HepG2 (cell line): Measurements from ENCODE around the gene HCFC2. TPM values are rescaled to one million over a fixed set of nuclear protein-coding genes. Genes with fewer than 3 reads are reported as not detected.

ENCODE experiments used
- ATAC-seq: fragments of 200-7000 bp; cut with Tn5 transposase; 3 replicates; pipeline ENCODE4 v1.9.1; 2020; ENCODE audit warnings: mild to moderate bottlenecking, moderate library complexity
- BruUV-seq: library from RNA; stranded (reverse); fragments of 400-500 nt; replicated peaks from 2 replicates; lab custom pipeline; 2021; lab: Mats Ljungman, UMichigan
- CTCF ChIA-PET: fragments of 300-600 bp; formaldehyde crosslinking; extraction: SDS; loops from one replicate; lab custom pipeline; 2021; ENCODE audit warnings: low total read pairs, inconsistent platforms, low intra/inter-chr PET ratio; lab: Yijun Ruan, JAX
- POLR2A ChIA-PET: fragments of 350-600 bp; sonication (Branson Sonifier 250); formaldehyde crosslinking; loops from one replicate; lab custom pipeline; 2020; ENCODE audit warnings: antibody characterized with exemption, inconsistent platforms; lab: Yijun Ruan, JAX
- DNase-seq: peaks from one replicate; pipeline ENCODE4 v3.0.0-alpha.2; 2015; ENCODE audit warnings: low spot score
- FAIRE-seq: peaks from 3 replicates; lab custom pipeline; 2011; peaks lifted over from hg19 to GRCh38; lab: Jason Lieb, UNC
- H2AFZ ChIP-seq: one replicate; pipeline ENCODE4 v1.6.1; 2011; ENCODE audit warnings: low read length, inconsistent platforms
- H3K27ac ChIP-seq: fragments of 300-600 bp; 3 replicates; pipeline ENCODE4 v1.8.0; 2011; ENCODE audit warnings: mixed run types, mild to moderate bottlenecking, mixed read lengths, low read length, inconsistent platforms; ENCODE audit not compliant: insufficient read depth; ENCODE audit errors: extremely low read length
- H3K27me3 ChIP-seq, 2 experiments: fragments of 200-600 bp in 1 of 2; 2 replicates in 1 of 2; 3 replicates in 1 of 2; pipeline versions ENCODE4 v1.6.0 to v1.8.0; 2011; ENCODE audit warnings: low read length in 2 of 2, mild to moderate bottlenecking in 2 of 2, moderate library complexity in 2 of 2, inconsistent platforms in 1 of 2; ENCODE audit not compliant: insufficient read depth in 2 of 2, control insufficient read depth in 1 of 2
- H3K36me3 ChIP-seq, 2 experiments: fragments of 200-600 bp in 1 of 2; replicated peaks in 1 of 2; 2 replicates in 1 of 2; 3 replicates in 1 of 2; pipeline versions ENCODE4 v1.5.1 to v1.8.0; 2011; ENCODE audit warnings: low read length in 2 of 2, inconsistent platforms in 1 of 2; ENCODE audit not compliant: insufficient read depth in 2 of 2, control insufficient read depth in 1 of 2
- H3K4me1 ChIP-seq: 2 replicates; pipeline ENCODE4 v1.5.1; 2012; ENCODE audit warnings: low read length, inconsistent platforms; ENCODE audit not compliant: insufficient read depth
- H3K4me2 ChIP-seq: 2 replicates; pipeline ENCODE4 v1.6.0; 2011; ENCODE audit warnings: low read depth, low read length, inconsistent platforms
- H3K4me3 ChIP-seq, 3 experiments: fragments of 200-600 bp in 1 of 3; sonication (generic), shearing (Covaris generic) in 1 of 3; replicated peaks in 1 of 3; 2 replicates each; pipeline ENCODE4 v1.5.1; 2011 to 2016; ENCODE audit warnings: low read length in 3 of 3, inconsistent platforms in 2 of 3, low read depth in 2 of 3, mild to moderate bottlenecking in 2 of 3, control low read depth in 1 of 3, mixed read lengths in 1 of 3; ENCODE audit not compliant: insufficient read depth in 1 of 3
- H3K79me2 ChIP-seq: one replicate; pipeline ENCODE4 v1.6.1; 2011; ENCODE audit warnings: low read length, inconsistent platforms; ENCODE audit not compliant: insufficient read depth
- H3K9ac ChIP-seq: 2 replicates; pipeline ENCODE4 v1.6.0; 2011; ENCODE audit warnings: mild to moderate bottlenecking, low read depth, low read length, inconsistent platforms; ENCODE audit not compliant: insufficient read depth
- H3K9me3 ChIP-seq: 2 replicates; pipeline ENCODE4 v1.5.1; 2012; ENCODE audit warnings: mild to moderate bottlenecking, low read length
- H4K20me1 ChIP-seq: 2 replicates; pipeline ENCODE4 v1.6.0; 2011; ENCODE audit warnings: inconsistent platforms, mild to moderate bottlenecking, low read length, moderate library complexity; ENCODE audit not compliant: insufficient read depth
- EHMT2 ChIP-seq: fragments of 200-600 bp; sonication (generic); IDR thresholded peaks from 2 replicates; pipeline ENCODE4 v1.7.0; 2017; ENCODE audit warnings: antibody characterized with exemption, low read depth, low read length, borderline replicate concordance
- IRF2 ChIP-seq: IDR thresholded peaks from 2 replicates; pipeline ENCODE4 v1.6.1; 2018; ENCODE audit warnings: missing genetic modification reagents, missing compliant biosample characterization
- RBFOX2 ChIP-seq: fragments of 200-400 bp; formaldehyde crosslinking; IDR thresholded peaks from 2 replicates; pipeline ENCODE4 v1.6.1; 2017; ENCODE audit warnings: low read depth, mild to moderate bottlenecking, low read length
- TMF1 ChIP-seq: sonication (generic); formaldehyde crosslinking; IDR thresholded peaks from 2 replicates; pipeline ENCODE4 v1.8.1; 2022; ENCODE audit warnings: low read depth, missing genetic modification reagents
- ZBTB33 ChIP-seq: sonication (generic); formaldehyde crosslinking; IDR thresholded peaks from 2 replicates; pipeline ENCODE4 v1.4.0; 2020; ENCODE audit warnings: missing genetic modification reagents
- in situ Hi-C: cut with HindIII; loops from 2 replicates; pipeline ENCODE4 v1.10.0; 2017; ENCODE audit warnings: low pct_unique_long_range_greater_than_20kb; ENCODE audit not compliant: extremely low pct_ligation_motif_present
- intact Hi-C: fragments of 100-400 bp; cut with micrococcal nuclease; formaldehyde crosslinking; loops from one replicate; pipeline ENCODE4 v1.10.0; 2022; ENCODE audit not compliant: unreplicated experiment
- polyA plus RNA-seq, 8 experiments: library from polyadenylated mRNA; depleted of rRNA in 3 of 8; stranded (reverse) in 7 of 8; unstranded in 1 of 8; fragments of >200 nt; fragmentation: Illumina TruSeq in 4 of 8; extraction: Trizol in 4 of 8; gene quantifications; 2 replicates each; pipeline versions ENCODE4 v1.2.1 to v1.2.3, GENCODE V29; 2011 to 2016; ENCODE audit warnings: low read depth in 4 of 8, missing spikeins in 1 of 8, mixed read lengths in 1 of 8; ENCODE audit not compliant: insufficient read depth in 1 of 8
- total RNA-seq, 5 experiments: library from RNA; depleted of rRNA; stranded (reverse); fragments of >200 nt; fragmentation: Illumina TruSeq; extraction: Trizol; gene quantifications; 2 replicates each; pipeline ENCODE4 v1.2.3, GENCODE V29; 2016; ENCODE audit warnings: low read depth in 1 of 5

Gene HCFC2
- total and polyA plus RNA-seq, 2 of the 13 experiments (the other 11 are each of a cell fraction or from before 2014, with no cell fraction given): 3.7 to 4.9 TPM

- in situ Hi-C loops (no loop called here), intact Hi-C loops (loop anchor here (5.0 to 10.0 kb wide), 2 partner anchors 151 to 172 kb away; partner anchors contain the start of gene TDG)
- no peaks in the 10 kb centered on the region for H3K9me3 ChIP-seq
- H3K4me3 ChIP-seq: peak overlapping the region; percentile 65 to 95 (median 84)
- FAIRE-seq: no peak
- TF ChIP-seq ZBTB33: no peak
- TF ChIP-seq EHMT2: no peak
- no peak for TF ChIP-seq TMF1 (CRISPR knock-in tag)
- no peak for TF ChIP-seq RBFOX2
- no peak for TF ChIP-seq IRF2 (CRISPR knock-in tag)
- H2AFZ ChIP-seq: no peak overlapping the region
- ChIA-PET POLR2A (interaction anchor here (1.8 to 2.9 kb wide), 3 partner anchors 151 to 207 kb away, joined by 13 to 22 read pairs (median 16); partner anchors contain the start of genes HSP90B1 and TDG), CTCF (no interaction called here)
- peaks cover 57% of the 10 kb centered on the region for H3K4me1 ChIP-seq
- H3K27me3 ChIP-seq: peaks cover 0 to 4% of the 10 kb centered on the region in 2 experiments; a peak in 2 of 5 replicates
- peak overlapping the region; percentile 80 for H3K4me2 ChIP-seq
- H3K9ac ChIP-seq: peak overlapping the region; percentile 92
- H3K79me2 ChIP-seq: peaks cover 17% of the 10 kb centered on the region
- TSS peak; percentile 68 for BruUV-seq
- peak overlapping the region; percentile 92 for H3K27ac ChIP-seq
- H3K36me3 ChIP-seq: peaks cover 3 to 10% of the 10 kb centered on the region in 2 experiments; a peak in 2 of 5 replicates
- no peaks in the 10 kb centered on the region for H4K20me1 ChIP-seq
- ATAC-seq: no peak
- DNase-seq: no peak
Measured at GRCh38 chr12:104136577-104136976, 72.2 kb downstream of the HCFC2 start.
